Left kidney (tissue), 2 donors: ENCODE data around the gene PSG6. TPM values are rescaled to one million over a fixed set of nuclear protein-coding genes. Genes with fewer than 3 reads are reported as not detected.
"Not testable (repeated sequence)": the region's sequence is repeated elsewhere in the genome, so short reads cannot be mapped to it uniquely, and the experiment has no call there.

Experiments
- DNase-seq: peaks from one replicate; pipeline ENCODE4 v3.0.0-alpha.2; 2013
- polyA plus RNA-seq: library from polyadenylated mRNA; unstranded; fragments of 120-200 nt; gene quantifications from one replicate; pipeline ENCODE4 v1.2.1, GENCODE V29; 2013; ENCODE audit not compliant: insufficient read length

Gene PSG6
- polyA plus RNA-seq, 1 donor = not detected

- not testable (repeated sequence) for DNase-seq
Measured at GRCh38 chr19:42911731-42912130, 6.0 kb downstream of the PSG6 start.

- not testable (repeated sequence) for DNase-seq
Measured at GRCh38 chr19:42906162-42906561, 11.5 kb downstream of the PSG6 start.

GRCh38 chr19:42900561-42900960, 17.1 kb downstream of the PSG6 start:
- not testable (repeated sequence) for DNase-seq

- DNase-seq = not testable (repeated sequence)
Measured at GRCh38 chr19:42899674-42900073, 18.0 kb downstream of the PSG6 start.

- DNase-seq = not testable (repeated sequence)
Measured at GRCh38 chr19:42899110-42899509, 18.6 kb downstream of the PSG6 start.

- not testable (repeated sequence) for DNase-seq
Measured at GRCh38 chr19:42898656-42899055, 19.0 kb downstream of the PSG6 start.

GRCh38 chr19:42897729-42898128, 20.0 kb downstream of the PSG6 start:
- not testable (repeated sequence) for DNase-seq

GRCh38 chr19:42890446-42890845, 27.2 kb downstream of the PSG6 start:
- DNase-seq = not testable (repeated sequence)

GRCh38 chr19:42887876-42888445, 29.7 kb downstream of the PSG6 start:
- DNase-seq = not testable (repeated sequence)

- DNase-seq = not testable (repeated sequence)
Measured at GRCh38 chr19:42882730-42883129, 35.0 kb downstream of the PSG6 start.

GRCh38 chr19:42882010-42882409, 35.7 kb downstream of the PSG6 start:
- not testable (repeated sequence) for DNase-seq

GRCh38 chr19:42881279-42881678, 36.4 kb downstream of the PSG6 start:
- not testable (repeated sequence) for DNase-seq

GRCh38 chr19:42880621-42881020, 37.1 kb downstream of the PSG6 start:
- not testable (repeated sequence) for DNase-seq

GRCh38 chr19:42879613-42880012, 38.1 kb downstream of the PSG6 start, which contains the start of gene PSG1:
TSS of gene PSG1 (minus strand) at chr19:42879713. CDS start at chr19:42879581, 132 bp downstream.
- DNase-seq = no peak

- DNase-seq = not testable (repeated sequence)
Measured at GRCh38 chr19:42876596-42876995, 41.1 kb downstream of the PSG6 start.

GRCh38 chr19:42875881-42876280, 41.8 kb downstream of the PSG6 start:
- DNase-seq = not testable (repeated sequence)

GRCh38 chr19:42874901-42875813, 42.5 kb downstream of the PSG6 start:
- DNase-seq = not testable (repeated sequence)

GRCh38 chr19:42874136-42874535, 43.6 kb downstream of the PSG6 start:
- not testable (repeated sequence) for DNase-seq

- no peak for DNase-seq
Measured at GRCh38 chr19:42872608-42873007, 45.1 kb downstream of the PSG6 start.

- no peak for DNase-seq
Measured at GRCh38 chr19:42857544-42857867, 60.2 kb downstream of the PSG6 start.

GRCh38 chr19:42856866-42857543, 60.7 kb downstream of the PSG6 start:
- not testable (repeated sequence) for DNase-seq

- DNase-seq = not testable (repeated sequence)
Measured at GRCh38 chr19:42854745-42855144, 62.9 kb downstream of the PSG6 start.

- DNase-seq = not testable (repeated sequence)
Measured at GRCh38 chr19:42853231-42853630, 64.5 kb downstream of the PSG6 start.
